CD14-positive monocyte (primary cell): Measurements from ENCODE around the gene PRR16. TPM values are rescaled to one million over a fixed set of nuclear protein-coding genes. Genes with fewer than 3 reads are reported as not detected.

Source experiments
- DNase-seq, 3 donors: peaks; one replicate each; pipeline ENCODE4 v3.0.0-alpha.2; 2011 to 2022
- H2AFZ ChIP-seq: 2 replicates; pipeline ENCODE4 v1.6.0; 2012; ENCODE audit warnings: mild to moderate bottlenecking, low read depth, low read length, inconsistent platforms; ENCODE audit not compliant: insufficient read depth, poor library complexity, severe bottlenecking
- H3K27ac ChIP-seq, 2 donors: 1 replicate in 1 of 2; 2 replicates in 1 of 2; pipeline ENCODE4 v1.5.1; 2012 to 2013; ENCODE audit warnings: low read length in 2 of 2, control low read depth in 1 of 2, inconsistent platforms in 1 of 2, low read depth in 1 of 2, mild to moderate bottlenecking in 1 of 2
- H3K27me3 ChIP-seq, 2 donors: one replicate each; pipeline versions ENCODE4 v1.6.0 to v1.6.1; 2011 to 2013; ENCODE audit warnings: low read length in 2 of 2; ENCODE audit not compliant: control insufficient read depth in 2 of 2, insufficient read depth in 2 of 2
- H3K36me3 ChIP-seq, 2 donors: replicated peaks in 1 of 2; 1 replicate in 1 of 2; 2 replicates in 1 of 2; pipeline versions ENCODE4 v1.5.1 to v1.6.1; 2012 to 2013; ENCODE audit warnings: low read length in 2 of 2, control low read depth in 1 of 2, inconsistent platforms in 1 of 2, mild to moderate bottlenecking in 1 of 2; ENCODE audit not compliant: insufficient read depth in 2 of 2, control insufficient read depth in 1 of 2
- H3K4me1 ChIP-seq, 2 donors: 1 replicate in 1 of 2; 2 replicates in 1 of 2; pipeline versions ENCODE4 v1.5.1 to v1.6.1; 2012 to 2013; ENCODE audit warnings: low read length in 2 of 2, control low read depth in 1 of 2, inconsistent platforms in 1 of 2, mild to moderate bottlenecking in 1 of 2, moderate library complexity in 1 of 2; ENCODE audit not compliant: insufficient read depth in 2 of 2, control insufficient read depth in 1 of 2
- H3K4me2 ChIP-seq: replicated peaks from 2 replicates; pipeline ENCODE3; 2012; ENCODE audit warnings: low read length, moderate library complexity, mild to moderate bottlenecking; ENCODE audit not compliant: poor library complexity, severe bottlenecking; ENCODE audit errors: extremely low read depth
- H3K4me3 ChIP-seq, 3 experiments: fragments of 200-600 bp in 1 of 3; sonication (generic) in 1 of 3; replicated peaks in 1 of 3; 1 replicate in 2 of 3; 2 replicates in 1 of 3; pipeline ENCODE4 v1.5.1; 2011 to 2013; ENCODE audit warnings: low read length in 3 of 3, mild to moderate bottlenecking in 3 of 3, control low read depth in 2 of 3, low read depth in 2 of 3, inconsistent platforms in 1 of 3, moderate library complexity in 1 of 3
- H3K79me2 ChIP-seq: 2 replicates; pipeline ENCODE4 v1.6.0; 2012; ENCODE audit warnings: mild to moderate bottlenecking, control low read depth, inconsistent platforms, low read length, moderate library complexity; ENCODE audit not compliant: insufficient read depth
- H3K9ac ChIP-seq: 2 replicates; pipeline ENCODE4 v1.6.0; 2017; ENCODE audit warnings: low read length, mild to moderate bottlenecking; ENCODE audit not compliant: insufficient read depth, poor library complexity, severe bottlenecking
- H3K9me3 ChIP-seq, 2 donors: replicated peaks in 1 of 2; 1 replicate in 1 of 2; 2 replicates in 1 of 2; pipeline versions ENCODE4 v1.5.1 to v1.6.1; 2012 to 2013; ENCODE audit warnings: low read length in 2 of 2, control low read depth in 1 of 2; ENCODE audit not compliant: control insufficient read depth in 1 of 2, insufficient read depth in 1 of 2
- H4K20me1 ChIP-seq: 2 replicates; pipeline ENCODE4 v1.6.0; 2012; ENCODE audit warnings: mild to moderate bottlenecking, low read length, control low read depth, moderate library complexity; ENCODE audit not compliant: insufficient read depth
- H3K27ac Mint-ChIP-seq, 7 donors: one replicate each; pipeline ENCODE4 v1.8.0; 2020; ENCODE audit warnings: mild to moderate bottlenecking in 7 of 7, mixed read lengths in 7 of 7, moderate library complexity in 6 of 7, inconsistent platforms in 2 of 7
- H3K27me3 Mint-ChIP-seq, 3 donors: one replicate each; pipeline ENCODE4 v1.8.0; 2021 to 2022; ENCODE audit warnings: low read depth in 3 of 3, mild to moderate bottlenecking in 3 of 3, mixed read lengths in 3 of 3, moderate library complexity in 3 of 3, inconsistent platforms in 1 of 3
- H3K36me3 Mint-ChIP-seq, 2 donors: one replicate each; pipeline ENCODE4 v1.8.0; 2020; ENCODE audit warnings: mixed read lengths in 2 of 2, inconsistent platforms in 1 of 2, mild to moderate bottlenecking in 1 of 2
- H3K4me1 Mint-ChIP-seq: one replicate; pipeline ENCODE4 v1.8.0; 2020; ENCODE audit warnings: mild to moderate bottlenecking, mixed read lengths
- H3K4me3 Mint-ChIP-seq, 2 donors: one replicate each; pipeline ENCODE4 v1.8.0; 2020; ENCODE audit warnings: mild to moderate bottlenecking in 2 of 2, mixed read lengths in 2 of 2, moderate library complexity in 1 of 2
- H3K9me3 Mint-ChIP-seq, 7 donors: one replicate each; pipeline ENCODE4 v1.8.0; 2020 to 2022; ENCODE audit warnings: mixed read lengths in 7 of 7, mild to moderate bottlenecking in 6 of 7, moderate library complexity in 6 of 7, inconsistent platforms in 2 of 7
- WGBS: methylation state at CpG from one replicate; pipeline ENCODE4 v1.1.5; 2013; ENCODE audit warnings: missing lambda C conversion rate; ENCODE audit not compliant: insufficient coverage; 5-methylcytosine and 5-hydroxymethylcytosine counted together
- intact Hi-C, 2 donors: fragments of 100-400 bp; cut with micrococcal nuclease; formaldehyde crosslinking; loops; one replicate each; pipeline versions ENCODE4 v1.15.0 to v1.15.1; 2023
- polyA plus RNA-seq, 3 donors: library from polyadenylated mRNA; depleted of rRNA in 1 of 3; unstranded in 2 of 3; stranded (reverse) in 1 of 3; fragments of 300-500 nt in 2 of 3; fragments of >200 nt in 1 of 3; fragmentation: Illumina TruSeq in 2 of 3; gene quantifications; 1 replicate in 2 of 3; 2 replicates in 1 of 3; pipeline ENCODE4 v1.2.3, GENCODE V29; 2012 to 2021
- TF ChIP-seq, protein P1 (sequence below): fragments of 200-600 bp; IDR thresholded peaks from one replicate; pipeline ENCODE4 v1.8.0; 2022; ENCODE audit warnings: antibody characterized with exemption, mild to moderate bottlenecking

The PRR16 gene
- polyA plus RNA-seq, 3 donors, result 0.14 to 0.74 (median 0.56) TPM

GRCh38 chr5:120604884-120605283 is 140.8 kb downstream of the PRR16 start:
- Histone ChIP-seq H3K9ac (no peak overlapping the region), H2AFZ (no peak overlapping the region), H3K36me3 (no peaks in the 10 kb centered on the region), H3K9me3 (peaks cover 0 to 7% of the 10 kb centered on the region in 2 donors), H3K79me2 (no peaks in the 10 kb centered on the region), H3K27ac (no peak overlapping the region), H3K4me3 (no peak overlapping the region), H3K4me1 (no peaks in the 10 kb centered on the region), H3K4me2 (no peak overlapping the region), H3K27me3 (no peaks in the 10 kb centered on the region), H4K20me1 (no peaks in the 10 kb centered on the region)
- TF ChIP-seq, protein P1, sequence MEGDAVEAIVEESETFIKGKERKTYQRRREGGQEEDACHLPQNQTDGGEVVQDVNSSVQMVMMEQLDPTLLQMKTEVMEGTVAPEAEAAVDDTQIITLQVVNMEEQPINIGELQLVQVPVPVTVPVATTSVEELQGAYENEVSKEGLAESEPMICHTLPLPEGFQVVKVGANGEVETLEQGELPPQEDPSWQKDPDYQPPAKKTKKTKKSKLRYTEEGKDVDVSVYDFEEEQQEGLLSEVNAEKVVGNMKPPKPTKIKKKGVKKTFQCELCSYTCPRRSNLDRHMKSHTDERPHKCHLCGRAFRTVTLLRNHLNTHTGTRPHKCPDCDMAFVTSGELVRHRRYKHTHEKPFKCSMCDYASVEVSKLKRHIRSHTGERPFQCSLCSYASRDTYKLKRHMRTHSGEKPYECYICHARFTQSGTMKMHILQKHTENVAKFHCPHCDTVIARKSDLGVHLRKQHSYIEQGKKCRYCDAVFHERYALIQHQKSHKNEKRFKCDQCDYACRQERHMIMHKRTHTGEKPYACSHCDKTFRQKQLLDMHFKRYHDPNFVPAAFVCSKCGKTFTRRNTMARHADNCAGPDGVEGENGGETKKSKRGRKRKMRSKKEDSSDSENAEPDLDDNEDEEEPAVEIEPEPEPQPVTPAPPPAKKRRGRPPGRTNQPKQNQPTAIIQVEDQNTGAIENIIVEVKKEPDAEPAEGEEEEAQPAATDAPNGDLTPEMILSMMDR, result no peak
- H3K4me3 Mint-ChIP-seq, result no peak overlapping the region
- H3K9me3 Mint-ChIP-seq, result peaks cover 0 to 7% (median 5%) of the 10 kb centered on the region in 7 donors
- no peaks in the 10 kb centered on the region for H3K27me3 Mint-ChIP-seq
- H3K36me3 Mint-ChIP-seq, result no peaks in the 10 kb centered on the region
- WGBS, result 67% methylated on average over 1 of the region's 2 CpGs
- no peaks in the 10 kb centered on the region for H3K4me1 Mint-ChIP-seq
- intact Hi-C loops, result no loop called here
- H3K27ac Mint-ChIP-seq, result no peak overlapping the region
- no peak for DNase-seq

DNA sequence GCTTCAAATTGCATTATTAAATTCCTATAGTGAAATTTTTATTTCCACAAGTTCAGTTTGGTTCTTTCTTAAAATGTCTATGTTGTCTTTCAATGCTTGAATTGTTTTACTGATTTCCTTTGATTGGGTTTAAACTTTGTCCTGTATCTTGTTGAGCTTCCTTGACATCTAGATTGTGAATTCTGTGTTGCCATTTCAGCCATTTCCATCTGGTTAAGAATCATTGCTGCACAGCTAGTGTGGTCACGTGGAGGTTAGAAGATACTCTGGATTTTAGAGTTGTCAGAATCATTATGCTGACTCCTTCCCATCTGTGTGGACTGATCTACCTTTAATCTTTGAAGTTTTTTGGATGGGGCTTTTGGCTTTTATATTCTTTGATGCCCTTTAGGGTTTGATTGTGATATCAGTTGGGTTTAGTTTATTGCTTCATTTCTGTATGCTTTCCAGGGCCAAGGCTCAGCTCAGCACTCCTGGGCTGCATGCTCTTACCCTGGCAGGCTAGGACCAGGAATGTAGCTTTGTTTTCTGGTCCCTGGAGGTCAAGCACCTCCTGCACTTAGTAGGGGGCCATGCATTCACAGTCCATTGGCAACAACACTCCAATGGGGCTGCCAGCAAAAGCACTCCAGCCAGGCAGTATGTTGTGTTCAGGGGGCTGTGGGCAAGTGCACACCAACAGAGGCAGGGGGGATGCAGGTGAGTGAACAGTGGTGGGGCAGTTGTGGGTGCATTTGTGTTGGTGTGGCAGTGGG is 141.4 kb downstream of the PRR16 start:
- Mint-ChIP-seq H3K4me3 (no peak overlapping the region), H3K4me1 (no peaks in the 10 kb centered on the region), H3K36me3 (no peaks in the 10 kb centered on the region), H3K27me3 (no peaks in the 10 kb centered on the region), H3K27ac (no peak overlapping the region), H3K9me3 (peaks cover 0 to 8% (median 5%) of the 10 kb centered on the region in 7 donors)
- H3K27ac ChIP-seq, result no peak overlapping the region
- no peak overlapping the region for H3K9ac ChIP-seq
- peaks cover 0 to 7% of the 10 kb centered on the region in 2 donors for H3K9me3 ChIP-seq
- intact Hi-C loops, result no loop called here
- no peak for DNase-seq
- H3K4me1 ChIP-seq, result no peaks in the 10 kb centered on the region
- H3K36me3 ChIP-seq, result no peaks in the 10 kb centered on the region
- H3K79me2 ChIP-seq, result no peaks in the 10 kb centered on the region
- H2AFZ ChIP-seq, result no peak overlapping the region
- no peaks in the 10 kb centered on the region for H3K27me3 ChIP-seq
- H3K4me2 ChIP-seq, result no peak overlapping the region
- no peak overlapping the region for H3K4me3 ChIP-seq
- no peaks in the 10 kb centered on the region for H4K20me1 ChIP-seq
- WGBS, result 85% methylated on average over 1 of the region's 1 CpG
- TF ChIP-seq, protein P1, result no peak
